ENCODE data around the gene RNF212.

Gene RNF212

GRCh38 chr4:1045595-1046201 is 67.7 kb downstream of the RNF212 start:
- no peak for DNase-seq

- DNase-seq = no peak
Observed at GRCh38 chr4:1045193-1045594, 68.2 kb downstream of the RNF212 start.

- no peak for DNase-seq
Observed at GRCh38 chr4:1044469-1045192, 68.7 kb downstream of the RNF212 start.

GRCh38 chr4:1043651-1044468 is 69.5 kb downstream of the RNF212 start:
- DNase-seq = no peak

GRCh38 chr4:1043162-1043561 is 70.2 kb downstream of the RNF212 start:
- DNase-seq = no peak

- DNase-seq = no peak
Observed at GRCh38 chr4:1042352-1043055, 70.9 kb downstream of the RNF212 start.

- no peak for DNase-seq
Observed at GRCh38 chr4:1041936-1042330, 71.4 kb downstream of the RNF212 start.

GRCh38 chr4:1041147-1041935 is 72.0 kb downstream of the RNF212 start:
- DNase-seq = no peak

GRCh38 chr4:1040344-1041146 is 72.8 kb downstream of the RNF212 start:
- no peak for DNase-seq

- DNase-seq = no peak
Observed at GRCh38 chr4:1039493-1040343, 73.6 kb downstream of the RNF212 start.

- DNase-seq = no peak
Observed at GRCh38 chr4:1038948-1039492, 74.3 kb downstream of the RNF212 start.

GRCh38 chr4:1036976-1037810 is 76.2 kb downstream of the RNF212 start:
- no peak for DNase-seq

GRCh38 chr4:1036095-1036494 is 77.3 kb downstream of the RNF212 start:
- DNase-seq = no peak

GRCh38 chr4:1035510-1035909 is 77.9 kb downstream of the RNF212 start:
- DNase-seq = no peak

GRCh38 chr4:1033840-1034551 is 79.4 kb downstream of the RNF212 start:
- no peak for DNase-seq

- DNase-seq = no peak
Observed at GRCh38 chr4:1032861-1033260, 80.5 kb downstream of the RNF212 start.

GRCh38 chr4:1031956-1032795 is 81.2 kb downstream of the RNF212 start:
- DNase-seq = no peak

- DNase-seq = no peak
Observed at GRCh38 chr4:1031346-1031745, 82.0 kb downstream of the RNF212 start.

Measured in NCI-H1092 treated with DMSO at 0.1 percent for 48 hours (cell line).